ENCODE data around the gene PTPRN2.
"Not testable (repeated sequence)": the region's sequence is repeated elsewhere in the genome, so short reads cannot be mapped to it uniquely, and the experiment has no call there.

PTPRN2 gene

DNA sequence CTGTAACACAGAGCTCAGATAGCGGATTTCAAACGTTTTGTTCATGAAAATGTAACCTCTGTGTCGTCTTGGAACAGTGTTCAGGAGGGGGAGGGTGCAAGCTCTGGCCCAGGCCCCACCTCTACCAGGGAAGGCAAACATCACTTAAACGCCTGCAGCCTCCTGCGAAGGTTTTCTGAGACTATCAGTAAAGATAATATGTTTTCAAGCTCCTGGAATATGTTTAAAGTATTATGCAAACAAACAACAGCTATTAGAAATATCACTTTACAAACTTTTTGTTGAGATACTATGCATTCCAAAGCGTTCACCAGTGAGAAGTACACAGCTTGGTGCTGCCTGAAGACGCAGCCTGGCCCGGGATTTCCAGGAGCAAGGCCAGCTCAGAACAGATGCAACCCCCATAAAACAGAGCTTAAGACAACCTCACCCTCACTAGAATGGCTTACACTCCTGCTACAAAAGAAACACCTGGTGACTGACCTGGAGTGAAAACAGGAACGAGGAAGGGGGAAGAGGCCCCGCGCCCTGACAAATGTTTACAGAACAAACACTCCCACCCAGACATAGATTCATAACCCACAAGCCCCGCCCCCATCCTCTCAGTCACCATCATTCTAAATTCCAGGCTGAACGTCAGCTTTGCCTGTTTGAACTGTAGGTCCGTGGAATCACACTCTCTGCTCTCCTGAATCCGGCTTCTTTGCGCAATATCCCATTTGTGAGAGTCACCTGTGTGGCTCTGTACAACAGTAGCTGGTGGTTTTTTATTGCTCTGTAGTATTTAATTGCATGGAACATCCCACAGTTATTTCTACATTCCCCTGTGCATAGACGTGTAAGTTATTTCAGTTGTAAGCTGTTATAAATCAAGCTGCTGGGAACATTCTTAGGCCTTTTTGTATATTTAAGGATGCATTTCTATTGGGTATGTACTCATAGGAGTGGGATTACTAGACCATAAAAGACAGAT is 155.0 kb downstream of the PTPRN2 start:
- DNase-seq = no peak

DNA sequence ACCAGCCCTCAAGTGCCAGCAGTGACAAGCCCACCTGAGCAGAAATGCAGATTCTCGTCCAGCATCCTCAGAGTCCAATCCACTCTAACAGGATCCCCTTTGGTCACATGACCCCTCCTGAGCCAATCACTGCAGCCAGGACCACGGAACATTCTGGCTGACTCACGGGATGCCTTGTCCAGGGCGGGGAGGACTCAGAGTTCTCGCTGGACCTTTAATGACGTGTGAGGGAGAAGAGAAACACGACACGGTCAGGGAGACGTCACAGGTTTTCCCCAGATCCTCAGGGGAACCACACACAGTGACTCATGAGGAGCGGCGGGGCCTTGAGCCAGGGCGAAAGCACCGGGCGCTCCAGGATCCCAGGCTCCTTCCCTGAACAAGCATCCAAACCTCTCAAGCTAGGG is 155.7 kb downstream of the PTPRN2 start:
- peak; percentile 7 for DNase-seq

DNA sequence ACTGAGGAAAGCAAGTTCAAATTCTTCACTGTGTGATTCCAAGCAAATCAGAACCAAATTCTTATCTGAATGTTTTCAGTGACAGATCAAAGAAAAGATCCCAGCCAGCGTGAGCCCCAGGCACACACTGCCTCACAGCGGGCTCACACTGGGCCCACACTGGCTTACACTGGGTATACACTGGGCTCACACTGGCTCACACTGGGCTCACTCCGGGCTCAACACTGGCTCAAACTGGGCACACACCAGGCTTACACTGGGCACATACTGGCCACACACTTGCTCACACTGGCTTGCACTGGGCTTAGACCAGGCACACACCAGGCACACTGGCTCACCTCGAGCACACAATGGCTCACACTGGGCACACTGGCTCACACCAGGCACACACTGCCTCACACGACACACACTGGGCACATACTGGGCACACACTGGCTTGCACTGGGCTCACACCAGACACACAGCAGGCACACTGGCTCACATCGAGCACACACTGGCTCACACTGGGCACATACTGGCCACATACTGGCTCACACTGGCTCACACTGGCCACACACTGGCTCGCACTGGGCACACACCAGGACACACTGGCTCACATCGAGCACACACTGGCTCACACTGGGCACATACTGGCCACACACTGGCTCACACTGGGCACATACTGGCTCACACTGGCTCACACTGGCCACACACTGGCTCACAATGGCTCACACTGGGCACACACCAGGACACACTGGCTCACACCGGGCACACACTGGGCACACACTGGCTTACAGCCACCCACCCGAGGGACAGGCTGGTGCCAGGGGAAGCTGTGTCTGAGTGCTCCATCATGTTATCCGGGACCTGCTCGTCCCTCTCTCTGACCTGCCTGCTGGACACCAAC is 156.3 kb downstream of the PTPRN2 start:
- DNase-seq = no peak

DNA sequence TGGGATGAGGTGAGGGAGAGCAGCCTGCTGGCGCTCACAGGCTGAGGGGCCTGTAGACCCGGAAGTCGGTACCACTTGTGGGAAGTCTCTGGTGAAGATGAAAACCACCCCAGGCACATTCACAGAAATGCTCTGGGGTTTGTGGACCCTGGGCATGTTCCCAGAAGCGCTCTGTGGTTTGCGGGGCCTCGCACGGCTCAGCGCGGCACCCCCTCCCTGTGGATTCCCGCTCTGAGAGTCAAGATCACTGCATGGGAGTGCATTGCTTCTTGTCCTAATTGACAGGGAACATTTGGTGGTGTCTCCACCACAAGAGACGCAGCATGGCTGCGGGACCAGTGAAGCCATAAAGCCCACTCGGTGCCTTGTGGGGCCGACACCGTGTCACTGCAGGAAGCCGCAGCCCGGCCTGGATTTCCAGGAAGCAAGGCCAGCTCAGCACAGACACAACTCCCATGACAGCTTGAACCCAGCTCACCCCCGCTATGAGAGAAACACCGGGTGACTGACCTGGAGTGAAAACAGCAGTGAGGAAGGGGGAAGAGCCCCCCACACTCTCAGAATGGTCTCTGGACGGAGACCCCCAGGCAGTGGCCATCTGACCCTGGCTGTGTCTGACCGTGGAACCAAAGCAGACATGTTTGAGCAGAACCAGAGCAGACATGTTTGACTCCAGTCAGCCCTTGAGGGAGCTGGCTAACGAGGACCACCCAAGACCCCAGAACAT is 157.2 kb downstream of the PTPRN2 start:
- no peak for DNase-seq

DNA sequence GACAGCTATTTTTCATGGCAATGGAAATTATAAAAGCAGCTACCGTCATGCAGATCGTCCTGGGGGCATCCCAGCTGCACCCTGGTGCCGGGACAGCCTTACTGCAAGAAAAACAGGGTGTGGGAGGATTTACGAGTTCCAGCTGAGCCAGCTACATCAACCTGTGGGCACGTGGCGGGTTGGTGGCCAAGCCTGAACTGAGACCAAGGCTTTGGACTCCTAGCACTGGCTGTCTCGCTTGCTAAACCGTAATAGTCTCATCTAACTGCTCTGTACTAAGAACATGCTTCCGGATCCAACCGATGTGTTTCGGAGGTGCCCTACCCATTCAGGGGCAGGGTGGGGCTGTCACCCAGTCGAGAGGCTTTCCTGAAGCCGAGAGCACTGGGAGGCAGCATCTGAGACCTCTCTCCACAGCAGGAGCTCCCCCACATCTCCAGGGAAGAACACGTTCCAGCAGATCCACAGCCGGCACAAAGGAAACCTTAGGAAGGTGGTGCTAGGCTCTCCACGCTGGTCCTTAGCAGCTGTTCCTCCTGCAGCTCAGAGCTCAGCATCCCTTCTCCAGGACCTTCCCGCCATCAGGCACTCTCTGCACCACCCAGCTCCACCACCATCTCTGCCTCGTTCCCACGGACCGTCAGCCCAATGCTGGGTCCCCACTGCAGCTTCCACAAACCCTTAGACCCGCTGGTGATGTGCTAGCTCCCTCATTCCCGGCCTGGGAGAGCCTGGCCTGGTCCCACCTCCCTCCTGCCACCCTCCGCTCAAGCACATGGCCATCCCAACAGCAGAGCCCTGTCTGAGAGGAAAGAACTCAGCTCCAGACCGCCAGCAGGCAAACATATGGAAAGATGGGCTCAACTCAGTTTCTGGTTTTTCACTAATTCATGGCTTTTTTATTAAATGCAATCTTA is 158.5 kb downstream of the PTPRN2 start:
- DNase-seq = no peak

DNA sequence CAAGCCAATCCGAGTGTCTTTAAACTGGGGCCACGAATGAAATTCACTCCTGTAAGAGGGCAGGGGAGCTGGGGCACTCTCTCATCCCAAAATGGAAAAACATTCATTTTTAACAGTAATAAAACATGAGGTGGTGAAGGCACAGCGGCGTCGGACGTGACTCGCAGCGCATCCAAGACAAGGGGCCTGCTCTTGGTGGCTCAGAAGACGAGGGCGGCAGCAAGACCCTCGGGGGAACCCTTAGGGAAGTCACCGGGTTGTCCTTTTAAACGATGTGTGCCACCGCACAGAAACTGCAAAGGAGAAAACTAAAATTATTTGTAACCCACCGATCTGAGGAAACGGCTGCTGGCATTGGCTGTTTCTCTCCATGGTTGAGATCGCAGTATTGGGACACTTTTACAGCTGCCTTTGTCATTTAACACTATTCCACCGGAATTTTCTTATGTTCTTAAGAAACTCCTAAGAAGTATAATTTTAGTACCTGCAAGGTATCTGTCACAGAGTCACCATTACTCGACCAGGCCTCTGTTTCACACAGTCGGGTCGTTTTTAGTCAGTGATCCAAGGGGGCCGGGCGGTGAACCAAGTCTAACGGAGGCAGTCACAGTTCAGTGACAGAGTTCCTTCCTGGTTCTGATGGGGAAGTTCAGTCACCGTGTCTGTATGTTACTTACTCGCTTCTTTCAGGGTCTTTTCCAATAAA is 159.3 kb downstream of the PTPRN2 start:
- DNase-seq = no peak

DNA sequence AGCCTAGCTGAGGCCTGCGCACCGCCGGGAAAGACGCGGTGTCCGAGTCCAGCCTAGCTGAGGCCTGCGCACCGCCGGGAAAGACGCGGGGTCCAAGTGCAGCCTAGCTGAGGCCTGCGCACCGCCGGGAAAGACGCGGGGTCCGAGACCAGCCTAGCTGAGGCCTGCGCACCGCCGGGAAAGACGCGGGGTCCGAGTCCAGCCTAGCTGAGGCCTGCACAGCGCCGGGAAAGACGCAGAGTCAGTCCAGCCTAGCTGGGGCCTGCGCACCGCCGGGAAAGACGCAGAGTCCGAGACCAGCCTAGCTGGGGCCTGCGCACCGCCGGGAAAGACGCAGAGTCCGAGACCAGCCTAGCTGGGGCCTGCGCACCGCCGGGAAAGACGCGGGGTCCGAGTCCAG is 161.9 kb downstream of the PTPRN2 start:
- not testable (repeated sequence) for DNase-seq

DNA sequence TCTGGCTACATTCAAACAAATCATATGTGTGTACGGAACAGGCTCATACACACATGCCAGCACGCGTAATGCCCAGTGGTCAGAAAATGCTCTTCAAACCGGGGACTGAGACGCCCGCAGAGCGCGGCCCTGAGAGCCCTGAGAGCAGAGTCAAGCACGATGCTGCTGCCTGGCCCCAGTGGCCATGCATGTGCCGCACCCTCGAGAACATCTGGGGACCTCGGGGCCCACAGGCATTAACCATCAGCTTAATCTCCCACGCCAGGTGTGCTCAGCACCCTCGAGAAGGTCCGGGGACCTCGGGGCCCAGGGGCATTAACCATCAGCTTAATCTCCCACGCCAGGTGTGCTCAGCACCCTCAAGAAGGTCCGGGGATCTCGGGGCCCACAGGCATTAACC is 163.1 kb downstream of the PTPRN2 start:
- no peak for DNase-seq

DNA sequence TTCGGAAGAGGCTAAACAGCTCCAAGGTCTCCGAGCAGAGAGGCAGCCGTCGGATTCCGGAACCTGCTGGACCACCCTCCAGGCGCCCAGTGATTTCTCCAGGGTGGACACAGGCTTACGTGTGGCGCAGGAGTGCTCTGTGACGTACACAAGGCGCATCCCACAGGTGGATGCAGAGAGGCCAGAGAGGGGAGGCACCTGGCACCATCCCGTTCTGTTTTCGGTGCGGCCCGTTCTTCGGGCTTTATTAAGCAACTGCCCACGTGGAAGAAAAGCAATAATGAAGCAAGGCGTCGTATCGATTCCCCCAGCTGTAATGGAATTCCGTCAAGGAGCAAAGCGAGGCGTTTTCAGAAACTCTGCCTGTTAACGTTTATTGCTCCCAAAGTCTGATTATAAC is 163.6 kb downstream of the PTPRN2 start:
- no peak for DNase-seq

DNA sequence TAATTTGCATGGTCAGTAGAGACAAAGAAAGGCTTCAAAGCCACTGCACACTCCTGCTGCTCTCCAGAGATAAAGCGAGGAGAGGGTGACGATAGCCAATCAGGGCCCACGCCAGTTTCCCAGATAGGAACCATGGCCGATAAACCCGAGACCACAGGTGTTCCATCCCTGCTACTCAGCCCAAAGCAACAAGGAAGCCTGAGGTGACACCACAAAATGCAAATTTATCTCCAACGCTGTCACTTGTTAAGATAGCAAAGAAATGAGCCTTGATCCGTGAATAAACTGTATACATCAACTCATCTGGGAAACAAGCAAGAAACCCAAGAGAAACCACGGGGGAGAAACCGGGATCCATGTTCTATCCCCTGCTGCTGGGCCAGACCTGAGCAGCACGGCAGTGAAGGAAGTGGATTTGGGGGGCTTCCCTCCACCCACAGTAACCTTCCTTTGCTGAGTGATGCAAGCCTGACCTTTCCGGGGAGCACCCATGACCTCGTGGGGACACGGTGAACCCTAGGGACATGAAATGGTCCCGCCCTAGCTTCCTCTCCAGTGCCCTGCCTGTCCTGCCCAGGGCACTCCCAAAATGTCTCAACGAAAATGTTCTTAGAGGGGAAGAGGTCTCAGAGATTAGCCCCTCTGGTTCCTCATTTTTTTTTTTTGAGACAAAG is 164.6 kb downstream of the PTPRN2 start:
- peak; percentile 39 for DNase-seq

DNA sequence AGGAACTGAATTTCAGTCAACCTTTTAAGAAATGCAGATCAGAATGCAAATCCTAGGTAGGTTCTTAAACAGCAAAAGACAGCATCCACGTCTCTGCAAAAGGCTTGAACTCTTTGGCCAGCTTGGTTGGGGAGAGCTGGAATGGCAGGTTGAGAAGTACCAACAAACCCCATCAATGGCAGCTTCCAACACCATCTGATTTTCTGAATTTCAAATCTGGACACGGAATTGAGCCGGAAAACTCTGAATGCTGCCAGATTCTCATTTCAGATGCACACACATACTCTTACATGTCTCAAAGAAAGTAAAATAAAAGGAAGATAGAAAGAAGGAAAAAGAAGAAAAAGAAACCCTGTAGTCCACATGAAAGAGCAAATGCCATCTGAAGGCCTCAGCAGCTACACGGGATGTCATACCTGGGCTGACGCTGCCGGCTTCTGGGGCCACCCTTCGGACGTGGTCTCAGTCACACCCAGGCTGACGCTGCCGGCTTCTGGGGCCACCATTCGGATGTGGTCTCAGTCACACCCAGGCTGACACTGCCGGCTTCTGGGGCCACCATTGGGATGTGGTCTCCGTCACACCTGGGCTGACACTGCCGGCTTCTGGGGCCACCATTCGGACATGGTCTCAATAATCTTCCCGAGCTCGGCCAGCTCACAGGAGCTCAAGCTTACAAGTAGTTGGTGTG is 165.3 kb downstream of the PTPRN2 start:
- DNase-seq = no peak

DNA sequence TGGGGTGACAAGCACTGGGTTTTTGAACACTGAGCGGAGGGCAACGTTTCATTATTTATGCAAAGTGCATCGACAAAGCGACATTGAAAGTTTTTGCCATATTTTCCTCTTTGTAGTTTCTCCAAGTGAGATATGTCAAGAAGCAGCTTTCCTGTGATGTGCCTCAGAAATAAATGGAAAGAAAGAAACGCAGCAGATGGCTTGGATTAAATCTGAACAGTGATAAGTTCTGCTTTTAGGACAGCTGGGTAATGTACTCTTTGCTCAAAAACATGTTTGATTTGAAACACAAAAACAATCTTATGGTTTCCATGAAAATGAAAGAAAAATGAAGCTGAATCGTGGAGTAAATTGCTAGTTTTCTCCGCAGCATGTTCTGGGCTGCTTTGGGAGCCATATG is 166.3 kb downstream of the PTPRN2 start:
- no peak for DNase-seq

DNA sequence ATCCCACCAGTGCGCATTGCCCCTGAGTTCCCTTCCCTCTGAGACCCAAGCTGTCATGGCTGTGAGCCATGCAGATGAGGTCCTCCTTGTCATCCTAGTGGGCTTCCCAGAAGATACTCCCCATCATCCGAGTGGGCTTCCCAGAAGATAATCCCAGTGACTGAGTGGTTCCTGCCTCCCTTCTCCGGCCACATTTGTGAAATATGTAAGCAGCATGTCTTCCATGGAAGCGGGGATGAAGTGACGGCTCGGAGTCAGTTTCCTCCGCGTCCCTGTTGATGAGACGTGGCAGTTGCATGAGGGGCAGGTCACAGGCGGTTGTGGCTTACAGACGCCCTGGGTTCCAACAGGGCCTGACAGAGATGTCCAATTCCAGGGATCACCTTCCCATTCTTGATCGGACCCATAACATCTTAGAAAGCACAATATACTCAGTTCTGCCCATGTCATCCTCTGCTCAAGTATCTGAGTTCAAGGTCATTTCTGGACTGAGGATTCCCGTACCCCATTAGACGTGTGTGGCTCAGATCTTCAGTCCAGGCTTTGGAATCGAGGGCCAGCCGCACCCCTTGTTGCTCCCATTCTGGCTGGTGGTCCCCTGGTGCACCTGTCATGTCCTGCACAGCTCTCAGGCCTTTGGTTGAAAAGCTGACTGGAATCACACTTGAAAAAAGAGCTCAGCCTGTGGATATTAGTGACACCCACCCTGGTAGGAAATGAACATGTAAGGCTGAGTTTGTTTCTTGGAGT is 166.9 kb downstream of the PTPRN2 start:
- DNase-seq = no peak

DNA sequence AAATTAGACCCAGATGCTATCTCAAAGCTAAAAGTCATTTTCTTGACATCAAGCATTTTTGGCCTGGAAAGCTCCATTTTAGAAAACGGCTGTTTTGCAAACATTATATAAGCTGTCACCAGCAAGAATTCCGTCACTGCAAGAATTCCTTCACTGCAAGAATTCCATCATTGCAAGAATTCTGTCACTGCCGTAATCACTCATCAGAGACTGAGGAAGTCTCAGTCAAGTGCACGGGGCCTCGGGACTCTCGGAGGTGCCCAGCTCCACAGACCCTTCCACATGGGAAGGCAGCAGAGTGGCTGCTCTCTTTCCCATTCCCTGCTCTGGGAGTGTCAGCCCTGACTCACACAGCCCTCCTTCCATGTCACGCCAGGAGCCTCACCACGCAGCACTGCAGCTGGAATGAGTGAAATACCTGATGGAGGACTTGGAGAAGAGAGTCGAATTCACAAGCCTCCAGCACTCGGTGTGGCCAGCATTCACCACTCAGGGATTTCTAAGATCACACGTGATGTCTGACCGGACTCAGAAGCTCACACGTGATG is 168.3 kb downstream of the PTPRN2 start:
- no peak for DNase-seq

DNA sequence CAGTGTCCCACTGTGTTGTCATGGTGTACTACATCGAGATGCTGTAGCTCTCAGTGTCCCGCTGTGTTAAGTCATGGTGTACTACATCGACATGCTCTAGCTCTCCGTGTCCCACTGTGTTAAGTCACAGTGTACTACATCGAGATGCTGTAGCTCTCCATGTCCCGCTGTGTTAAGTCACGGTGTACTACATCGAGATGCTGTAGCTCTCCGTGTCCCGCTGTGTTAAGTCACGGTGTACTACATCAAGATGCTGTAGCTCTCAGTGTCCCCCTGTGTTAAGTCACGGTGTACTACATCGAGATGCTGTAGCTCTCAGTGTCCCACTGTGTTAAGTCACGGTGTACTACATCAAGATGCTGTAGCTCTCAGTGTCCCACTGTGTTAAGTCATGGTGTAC is 169.2 kb downstream of the PTPRN2 start:
- not testable (repeated sequence) for DNase-seq

DNA sequence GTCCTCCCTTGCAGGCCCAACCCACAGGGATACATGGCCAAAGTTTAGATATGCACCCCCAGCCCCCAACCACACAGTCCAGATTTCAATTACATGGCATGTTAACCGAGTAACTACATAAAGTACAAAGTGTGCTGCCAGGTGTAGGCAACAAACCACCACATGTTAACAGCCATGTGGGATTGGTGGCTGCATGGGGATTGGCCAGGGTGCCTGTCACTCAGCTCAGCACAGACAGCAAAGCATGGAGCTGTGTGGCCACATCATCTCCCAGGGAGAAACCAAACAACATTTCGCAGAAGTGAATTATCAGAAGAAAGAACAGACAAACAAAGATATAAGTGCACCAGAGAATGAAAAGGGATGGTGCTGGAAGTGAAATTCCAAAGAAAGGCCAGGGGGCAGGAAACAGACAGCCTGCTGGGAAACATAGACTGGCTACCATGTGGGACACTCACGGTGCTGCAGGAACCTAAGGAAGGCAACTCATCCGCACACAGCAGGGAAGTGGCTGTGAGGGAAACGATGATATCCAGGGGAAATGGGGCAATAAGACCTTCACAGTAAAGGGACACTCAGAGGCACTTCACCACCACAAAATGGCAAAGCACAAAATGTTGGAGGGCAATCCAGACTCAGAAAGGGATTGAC is 171.2 kb downstream of the PTPRN2 start:
- DNase-seq = no peak

DNA sequence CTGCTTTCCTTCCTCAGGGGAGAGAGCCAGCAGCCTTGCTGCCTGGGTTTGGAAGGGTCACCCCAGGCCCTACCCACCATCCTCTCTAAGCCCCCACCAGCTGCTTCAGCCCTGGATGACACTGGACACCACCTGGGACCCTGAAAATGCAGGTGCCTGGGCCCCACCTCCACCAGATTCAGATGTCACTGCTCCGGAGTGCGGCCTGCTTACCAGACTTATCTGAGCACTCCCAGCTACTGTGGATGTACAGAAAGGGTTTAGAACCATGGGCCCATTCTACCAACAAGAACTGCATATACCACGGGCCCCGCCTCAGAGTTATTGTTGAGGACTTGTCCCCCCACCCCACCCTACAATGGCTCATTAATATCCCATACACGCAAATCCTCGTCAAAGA is 172.3 kb downstream of the PTPRN2 start:
- DNase-seq = no peak

DNA sequence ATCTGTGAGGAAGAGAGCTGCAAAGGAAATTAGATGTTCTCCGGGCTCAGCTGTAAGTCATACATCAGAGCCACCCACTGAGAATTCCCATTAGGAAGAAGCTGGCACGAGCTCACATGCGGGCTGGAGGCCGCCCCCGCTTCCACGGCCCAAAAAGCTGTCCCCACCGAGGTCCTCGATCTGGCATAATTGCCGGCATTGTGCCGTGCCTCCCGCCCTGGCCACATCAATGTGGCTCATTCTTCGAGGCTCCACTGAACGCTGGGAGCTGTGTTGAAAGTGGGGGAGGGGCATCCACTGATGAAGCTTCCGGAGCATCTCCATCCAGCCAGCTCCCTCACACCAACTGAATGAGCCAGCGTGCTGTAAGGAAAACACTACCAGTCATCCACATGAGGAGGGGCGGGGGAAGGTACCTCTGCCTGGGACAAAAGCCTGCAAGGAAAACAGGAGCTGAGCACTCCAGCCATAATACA is 173.1 kb downstream of the PTPRN2 start:
- DNase-seq = no peak
